DND-41 (cell line): ENCODE results near the gene BLCAP.

Experiments
- CTCF ChIP-seq: IDR thresholded peaks from 2 replicates; pipeline ENCODE4 v1.5.1; 2012; ENCODE audit warnings: borderline replicate concordance, low read length, moderate library complexity, mild to moderate bottlenecking; ENCODE audit not compliant: poor library complexity, severe bottlenecking; ENCODE audit errors: extremely low read depth
- EZH2 ChIP-seq: IDR thresholded peaks from 3 replicates; pipeline ENCODE4 v1.6.1; 2012; ENCODE audit warnings: borderline replicate concordance, low read depth, mild to moderate bottlenecking, moderate library complexity, low read length, inconsistent platforms; ENCODE audit not compliant: severe bottlenecking

DNA sequence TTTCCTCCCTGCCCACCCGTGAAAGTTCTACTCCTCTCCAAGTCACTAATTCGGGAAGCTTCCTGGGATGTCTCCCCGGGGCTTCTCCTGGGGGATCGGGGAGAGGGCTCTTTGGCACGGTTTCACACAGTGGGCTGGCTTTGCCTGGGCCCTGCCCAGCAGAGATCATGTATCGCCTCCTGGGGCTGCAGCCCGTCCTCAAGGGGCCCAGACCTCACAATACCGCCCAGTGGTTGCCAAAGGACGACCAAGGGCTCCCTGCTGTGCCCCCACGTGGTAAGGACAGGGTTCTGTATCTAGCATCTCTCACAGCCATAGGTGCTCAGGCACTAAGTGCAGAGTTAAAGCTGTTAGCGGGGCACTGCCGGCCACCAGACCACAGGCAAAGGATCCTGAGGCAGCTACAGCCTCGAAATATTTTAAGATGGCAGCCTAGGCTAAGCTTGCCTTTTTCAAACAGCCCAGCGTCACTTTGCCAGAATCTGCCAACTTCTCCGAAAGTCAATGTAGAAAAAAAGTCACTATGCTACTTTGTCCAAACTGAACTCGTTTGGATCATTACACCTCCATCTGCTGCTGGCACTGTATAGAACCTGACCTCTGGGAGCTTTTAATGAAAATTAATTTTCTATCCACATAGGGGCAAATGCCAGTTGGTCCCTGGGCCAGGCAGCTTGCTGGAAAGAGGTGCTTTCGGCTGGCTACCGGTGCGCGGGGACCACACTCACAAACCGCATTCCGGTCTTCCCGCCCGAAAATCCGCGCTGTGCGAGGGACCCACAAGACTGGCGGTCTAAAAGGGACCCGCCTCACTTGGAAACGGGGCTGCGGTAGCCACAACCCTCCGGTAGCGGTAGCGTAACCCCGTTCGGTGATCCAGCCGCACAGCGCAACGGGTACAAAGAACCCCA lies 7.9 kb downstream of the BLCAP start:
- TF ChIP-seq CTCF (no peak), EZH2 (no peak)
